ENCODE results near the gene ZEB1. TPM values are rescaled to one million over a fixed set of nuclear protein-coding genes. Genes with fewer than 3 reads are reported as not detected.

Gene ZEB1
- 41.6 TPM for total RNA-seq

DNA sequence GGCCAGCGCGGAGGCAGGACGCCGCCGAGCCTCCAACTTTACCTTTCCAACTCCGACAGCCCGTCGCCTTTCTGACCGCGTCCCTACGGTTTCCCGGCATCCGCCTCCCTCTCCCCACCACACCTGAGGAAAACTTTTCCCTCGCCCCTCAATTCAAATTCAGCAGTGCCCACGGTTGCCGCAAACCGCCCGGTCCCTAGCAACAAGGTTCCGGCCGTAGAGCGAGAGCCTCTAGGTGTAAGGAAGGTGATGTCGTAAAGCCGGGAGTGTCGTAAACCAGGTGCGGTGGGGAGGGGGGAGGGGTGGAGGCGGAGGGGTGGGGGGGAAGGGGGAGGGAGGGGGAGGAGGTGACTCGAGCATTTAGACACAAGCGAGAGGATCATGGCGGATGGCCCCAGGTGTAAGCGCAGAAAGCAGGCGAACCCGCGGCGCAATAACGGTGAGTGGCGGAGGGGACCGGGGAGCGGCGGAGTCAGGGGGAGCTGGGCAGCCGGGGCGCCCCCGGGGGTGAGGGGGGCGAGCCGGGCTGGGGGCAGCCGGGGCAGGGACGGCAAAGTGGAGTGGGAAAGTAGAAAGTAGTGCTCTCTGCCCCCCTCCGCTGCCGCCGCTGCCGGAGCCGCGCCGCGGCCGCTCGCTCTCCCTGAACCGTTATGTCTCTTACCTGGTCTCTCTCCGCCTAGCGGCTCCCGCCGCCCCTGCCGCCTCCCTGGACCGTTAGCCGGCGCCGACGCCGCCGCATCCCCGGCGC lies at the start of gene ZEB1:
TSS of gene ZEB1 (plus strand) at position 363 of the 748 bp plus-strand sequence. CDS start at position 382, 19 bp downstream.
- peak; percentile 64 to 69 for DNase-seq (ENCODE audit: low spot score in 2 of 2)
- FAIRE-seq = no peak

DNA sequence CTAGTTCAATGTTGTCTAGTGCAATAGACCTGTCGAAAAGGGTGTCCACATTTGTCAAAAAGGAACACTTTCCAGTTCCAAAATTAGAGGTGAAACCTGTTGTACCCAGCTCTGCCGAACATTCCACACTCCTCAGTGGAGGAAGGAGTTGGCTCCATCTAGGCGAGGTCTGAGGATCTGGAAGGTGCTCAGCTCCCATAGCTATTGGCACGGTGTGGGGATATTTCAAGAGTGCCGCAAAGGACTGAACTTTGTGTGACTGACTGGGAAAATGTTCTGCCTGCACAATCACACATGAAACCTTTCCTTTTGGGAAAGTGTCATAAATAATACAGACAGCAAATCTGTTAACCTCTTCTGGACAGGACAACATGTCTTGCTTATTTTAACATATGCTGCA lies 48.1 kb upstream of the ZEB1 start:
- FAIRE-seq (no peak), DNase-seq (ENCODE audit: low spot score in 2 of 2) (no peak)

DNA sequence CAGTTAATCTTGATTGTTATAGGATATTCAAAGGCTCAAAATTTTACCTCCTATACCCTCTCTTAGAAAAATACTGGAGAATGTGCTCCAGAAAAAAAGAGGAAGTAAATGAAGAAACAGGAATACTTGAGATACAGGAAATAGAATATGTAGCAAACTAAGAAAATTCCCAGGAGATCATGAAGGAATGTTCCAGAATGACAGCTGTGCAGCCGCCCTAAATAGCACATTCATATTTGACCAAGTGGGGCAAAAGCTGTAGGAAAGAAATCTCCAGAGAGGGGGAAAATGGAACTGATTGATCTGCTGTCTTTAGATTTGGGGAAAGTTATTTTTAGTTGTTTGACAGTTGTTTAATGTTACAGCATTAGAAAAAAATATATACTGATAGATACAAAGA lies 46.2 kb upstream of the ZEB1 start:
- FAIRE-seq (no peak), DNase-seq (ENCODE audit: low spot score in 2 of 2) (no peak)

DNA sequence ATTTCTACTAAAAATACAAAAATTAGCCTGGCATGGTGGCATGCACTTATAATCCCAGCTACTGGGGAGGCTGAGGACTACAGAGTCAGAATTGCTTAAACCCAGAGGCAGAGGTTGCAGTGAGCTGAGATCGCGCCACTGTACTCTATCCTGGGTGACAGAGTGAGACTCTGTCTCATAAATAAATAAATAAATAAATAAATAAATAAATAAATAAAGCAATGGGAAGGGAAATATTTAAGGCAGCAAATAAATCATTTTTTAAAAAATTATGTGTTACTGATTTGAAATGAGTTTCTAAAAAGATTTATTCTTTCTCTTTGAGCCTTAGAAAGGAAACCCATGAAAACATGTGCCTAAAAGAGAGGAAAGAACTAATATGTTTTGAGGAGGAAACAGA lies 45.2 kb upstream of the ZEB1 start:
- FAIRE-seq = no peak
- DNase-seq (ENCODE audit: low spot score in 2 of 2) = no peak

DNA sequence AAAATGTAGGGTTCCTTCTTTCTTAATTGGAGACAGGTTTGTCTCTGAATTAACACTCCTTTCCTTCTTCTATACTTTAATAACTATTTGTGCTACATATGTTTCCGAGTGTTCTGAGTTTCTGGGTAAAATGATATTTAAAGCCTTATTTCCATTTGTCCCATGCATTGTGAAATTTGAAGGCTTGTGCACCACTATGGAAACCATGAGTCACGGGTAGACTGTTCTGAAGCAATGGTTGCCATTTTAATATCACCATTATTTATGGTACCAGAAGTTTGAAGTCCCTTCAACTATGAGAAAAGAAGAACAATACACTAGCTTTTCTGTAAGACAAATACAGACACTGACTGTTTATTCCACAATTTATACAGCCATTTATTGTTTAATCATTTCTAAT lies 44.7 kb upstream of the ZEB1 start:
- FAIRE-seq (no peak), DNase-seq (ENCODE audit: low spot score in 2 of 2) (no peak)

DNA sequence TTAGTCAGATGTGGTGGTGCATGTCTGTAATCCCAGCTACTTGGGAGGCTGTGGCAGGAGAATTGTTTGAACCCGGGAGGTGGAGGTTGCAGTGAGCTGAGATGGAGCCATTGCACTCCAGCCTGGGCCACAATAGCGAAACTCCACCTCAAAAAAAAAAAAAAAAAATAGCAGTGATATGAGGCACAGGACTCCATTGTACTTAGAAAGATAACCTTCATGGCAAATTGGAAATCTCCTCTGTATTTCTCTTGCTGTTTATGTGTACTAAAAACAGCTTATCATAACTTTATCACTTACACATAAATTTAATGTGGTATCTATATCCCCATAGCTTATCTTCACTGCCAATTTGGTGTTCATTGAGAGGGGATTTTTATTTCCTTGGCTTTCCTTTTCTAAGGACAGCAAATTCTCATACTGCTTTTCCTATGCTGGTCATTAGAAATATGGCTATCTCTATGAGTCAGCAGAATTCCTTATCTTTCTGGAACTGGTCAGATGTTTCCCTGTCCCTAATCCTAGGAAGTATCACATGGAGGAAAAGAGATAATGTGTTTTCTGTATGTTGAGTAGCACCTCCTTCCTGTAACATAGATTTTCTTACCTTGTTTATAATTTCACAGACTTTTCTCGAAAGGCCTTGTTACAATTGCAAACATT lies 40.6 kb upstream of the ZEB1 start:
- DNase-seq (ENCODE audit: low spot score in 2 of 2) = no peak
- FAIRE-seq = no peak

DNA sequence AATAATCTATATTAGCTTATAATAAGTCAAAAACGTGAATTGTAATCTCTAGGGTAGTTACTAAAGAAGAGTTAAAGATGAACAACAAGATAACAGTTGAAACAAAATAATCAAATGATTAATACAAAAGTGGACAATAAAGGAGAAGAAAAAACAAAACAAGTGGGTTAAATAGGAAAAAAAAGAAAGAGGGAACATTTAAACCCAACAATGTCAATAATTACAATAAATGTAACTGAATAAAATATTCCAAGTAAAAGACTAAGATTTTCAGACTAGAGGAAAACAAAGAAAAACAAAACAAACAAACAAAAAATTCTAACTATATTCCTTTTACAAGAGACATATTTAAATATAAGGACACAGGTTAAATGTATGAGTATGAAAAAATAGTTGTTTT lies 38.0 kb upstream of the ZEB1 start:
- FAIRE-seq = peak; percentile 30
- no peak for DNase-seq (ENCODE audit: low spot score in 2 of 2)

DNA sequence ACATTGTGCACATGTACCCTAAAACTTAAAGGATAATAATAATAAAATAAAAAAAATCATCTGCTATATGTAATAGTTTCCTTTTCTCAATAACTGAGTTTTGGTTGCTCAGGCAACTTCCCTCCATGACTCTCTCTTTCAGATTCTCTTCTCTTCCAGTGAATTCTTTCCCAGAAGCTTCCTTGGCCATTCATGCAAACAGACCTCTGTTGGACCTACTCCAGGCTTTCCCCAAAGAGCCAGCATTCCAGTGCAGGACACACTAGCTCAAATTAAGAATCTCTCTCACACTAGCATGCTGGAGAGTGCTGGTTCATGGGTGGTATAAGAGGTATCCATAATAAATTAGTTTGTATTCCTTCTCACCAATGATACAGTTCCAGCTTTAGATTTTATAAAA lies 31.0 kb upstream of the ZEB1 start:
- DNase-seq (ENCODE audit: low spot score in 2 of 2) = no peak
- FAIRE-seq = no peak

DNA sequence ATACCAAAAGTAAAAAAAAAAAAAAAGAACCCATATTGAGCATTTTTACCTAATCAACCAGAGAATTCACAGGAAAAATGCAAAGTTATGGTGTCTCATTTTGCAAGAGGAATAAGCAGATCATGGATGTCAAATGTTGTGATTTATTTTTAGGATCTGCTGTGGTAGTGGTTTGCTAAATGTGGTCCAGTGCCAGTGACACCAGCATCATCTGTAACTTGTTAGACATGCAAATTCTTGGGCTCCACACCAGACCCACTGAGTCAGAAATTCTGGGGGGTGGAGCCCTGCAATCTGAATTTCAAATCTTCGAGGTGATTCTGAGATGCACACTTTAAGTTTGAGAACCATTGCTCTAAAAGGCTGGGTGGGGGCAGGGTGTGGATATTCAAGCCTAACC lies 30.1 kb upstream of the ZEB1 start:
- FAIRE-seq = no peak
- no peak for DNase-seq (ENCODE audit: low spot score in 2 of 2)

DNA sequence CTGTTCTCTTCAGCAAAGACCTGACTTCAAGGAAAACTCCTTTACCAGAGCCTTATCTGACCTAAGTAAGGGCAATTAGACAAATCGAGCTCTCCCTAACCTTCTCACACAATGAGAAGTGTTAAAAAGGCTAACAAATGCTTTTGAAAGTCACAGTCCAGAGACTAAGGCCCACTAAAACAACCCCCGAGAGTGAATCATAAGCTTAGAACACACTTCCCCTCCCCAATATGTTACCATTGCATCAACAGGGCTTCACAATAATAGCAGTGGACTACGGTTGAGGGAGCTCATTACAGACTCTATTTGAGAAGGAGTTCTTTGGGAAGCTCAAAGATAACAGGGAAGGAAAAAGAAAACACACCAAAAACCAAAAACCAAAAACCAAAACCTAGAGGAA lies 28.6 kb upstream of the ZEB1 start:
- DNase-seq (ENCODE audit: low spot score in 2 of 2) (no peak), FAIRE-seq (no peak)

DNA sequence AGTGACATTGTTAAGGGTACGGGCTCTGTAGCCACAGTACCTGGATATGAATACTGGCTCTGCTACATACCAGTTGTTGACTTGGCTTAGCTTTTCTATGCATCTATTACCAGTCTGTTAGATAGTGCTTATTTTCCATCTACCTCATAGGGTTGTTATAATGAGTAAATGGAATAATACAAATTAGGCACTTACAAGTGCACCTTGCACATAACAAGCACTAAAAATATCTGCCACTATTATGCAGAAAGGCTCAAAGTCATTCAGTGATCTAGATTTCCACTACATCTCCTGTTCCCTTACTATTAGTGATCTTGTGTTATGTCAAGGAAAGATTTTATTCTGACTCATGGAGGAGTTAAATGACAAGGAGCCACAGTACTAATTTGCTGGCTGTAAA lies 27.9 kb upstream of the ZEB1 start:
- DNase-seq (ENCODE audit: low spot score in 2 of 2) (no peak), FAIRE-seq (no peak)

DNA sequence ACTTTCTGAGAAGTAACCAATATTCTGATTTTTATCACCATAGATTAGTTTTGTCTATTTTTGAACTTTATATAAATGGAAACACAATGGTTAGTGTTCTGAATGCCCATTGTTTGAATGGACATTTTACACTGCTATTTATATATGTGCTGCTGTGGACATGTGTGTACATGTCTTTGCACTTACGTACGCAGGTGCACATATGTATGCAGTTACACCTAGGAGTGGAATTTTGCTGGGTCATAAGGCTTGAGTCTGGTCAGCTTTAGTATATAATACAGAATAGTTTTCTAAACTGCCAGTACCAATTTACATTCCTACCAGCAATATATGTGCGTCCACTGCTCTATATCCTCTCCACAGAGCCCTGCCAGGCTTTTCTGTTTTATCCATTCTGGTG lies 24.5 kb upstream of the ZEB1 start:
- DNase-seq (ENCODE audit: low spot score in 2 of 2) = no peak
- no peak for FAIRE-seq

DNA sequence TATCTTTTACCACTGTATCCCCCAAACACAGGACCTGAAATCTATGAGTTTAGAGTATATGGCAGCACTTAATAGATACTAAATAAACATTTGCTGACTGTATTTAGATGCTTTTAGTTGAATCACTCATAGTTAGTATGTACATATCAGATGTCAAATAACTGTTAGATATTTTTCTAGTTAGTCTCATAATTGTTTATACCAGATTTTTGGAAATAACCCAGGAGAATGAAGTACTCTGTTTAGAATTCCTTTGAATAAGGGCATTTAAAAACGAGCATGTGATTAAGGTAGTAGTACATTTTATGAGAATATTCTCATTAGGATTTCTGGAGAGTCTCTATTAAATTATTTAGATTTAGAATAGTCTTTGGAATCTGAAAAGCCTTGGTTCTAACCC lies 22.3 kb upstream of the ZEB1 start:
- FAIRE-seq (no peak), DNase-seq (ENCODE audit: low spot score in 2 of 2) (no peak)

DNA sequence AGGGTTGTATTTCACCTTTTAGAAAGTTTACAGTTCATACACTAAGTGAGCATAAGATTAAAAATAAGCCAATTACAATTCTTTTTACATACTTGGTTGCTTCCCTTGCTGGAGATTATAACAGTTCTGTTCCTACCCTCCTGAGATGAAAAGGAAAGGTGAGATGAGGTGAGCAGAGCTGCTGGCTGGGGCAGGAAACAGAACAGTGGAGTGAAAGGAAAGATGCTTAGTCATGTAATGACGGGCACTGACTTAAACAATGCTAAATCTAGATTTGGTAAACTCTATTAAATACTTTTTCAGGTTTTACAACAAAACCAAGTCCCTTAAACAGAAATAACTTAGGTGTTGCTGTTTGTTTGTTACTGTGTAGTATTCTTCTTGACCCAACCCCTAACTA lies 19.9 kb upstream of the ZEB1 start:
- DNase-seq (ENCODE audit: low spot score in 2 of 2) (no peak), FAIRE-seq (no peak)

DNA sequence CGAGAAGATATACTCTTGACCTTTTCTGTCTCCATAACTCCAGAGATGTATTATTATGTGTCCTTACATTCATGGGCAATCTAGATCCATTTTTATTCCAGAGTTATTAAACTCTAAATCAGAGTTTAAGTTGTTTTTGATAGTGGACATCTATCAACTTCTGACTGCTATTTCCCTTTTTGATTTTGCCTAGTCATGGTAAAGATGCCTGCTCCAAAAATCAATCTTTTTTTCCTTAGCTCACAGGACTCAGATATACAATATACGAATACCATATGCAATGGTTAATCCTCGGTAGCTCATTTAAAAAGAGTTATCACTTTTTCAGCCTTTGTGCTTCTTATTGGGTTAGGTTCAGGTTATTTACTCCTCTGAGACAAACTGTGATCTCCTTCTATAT lies 15.8 kb upstream of the ZEB1 start:
- FAIRE-seq (no peak), DNase-seq (ENCODE audit: low spot score in 2 of 2) (no peak)

DNA sequence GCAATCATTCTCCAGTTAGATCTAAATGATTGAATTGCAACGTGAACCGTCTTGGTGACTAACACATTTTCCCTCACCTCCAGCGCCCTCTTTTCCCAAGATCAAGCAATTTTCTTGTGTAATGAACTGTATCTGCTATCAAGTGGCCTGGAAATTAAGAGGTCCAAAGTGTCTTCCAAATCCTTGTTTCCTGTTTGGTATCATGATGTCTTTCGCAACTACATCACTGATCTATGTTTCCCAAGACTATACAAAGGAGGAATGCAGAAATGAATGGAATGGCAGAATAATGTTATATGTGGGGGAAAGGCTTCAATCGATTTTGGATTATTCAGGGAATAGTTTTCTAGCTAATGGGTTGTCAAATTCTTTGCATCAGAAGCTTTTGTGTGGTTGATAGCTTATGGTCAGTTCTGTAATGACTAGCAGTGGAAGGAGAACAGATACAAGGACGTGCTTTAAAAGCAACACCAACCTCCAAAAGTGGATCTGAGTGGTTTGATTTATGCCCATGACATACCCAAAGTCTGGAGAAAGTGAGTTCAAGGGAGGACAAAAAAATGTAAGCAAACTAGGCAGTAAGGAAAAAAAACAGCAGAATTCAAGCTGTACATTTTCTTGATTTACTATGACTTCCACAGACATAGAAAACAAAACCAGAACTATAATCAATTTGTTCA lies 14.6 kb upstream of the ZEB1 start:
- DNase-seq (ENCODE audit: low spot score in 2 of 2) = no peak
- FAIRE-seq = no peak

DNA sequence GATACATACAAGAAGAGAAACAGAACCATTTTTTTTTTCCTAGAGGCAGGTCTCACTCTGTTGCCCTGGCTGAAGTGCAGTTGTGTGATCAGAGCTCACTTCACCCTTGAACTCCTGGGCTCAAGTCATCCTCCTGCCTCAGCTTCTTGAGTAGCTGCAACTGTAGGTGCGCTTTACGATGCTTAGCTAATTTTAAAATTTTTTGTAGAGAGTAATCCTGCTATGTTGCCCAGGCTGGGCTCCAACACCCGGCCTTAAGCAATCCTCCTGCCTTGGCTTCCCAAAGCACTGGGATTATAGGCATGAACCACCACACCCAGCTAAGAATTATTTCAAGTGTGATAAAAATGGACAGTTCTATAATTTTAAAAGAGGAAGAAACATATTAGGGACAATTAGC lies 5.6 kb upstream of the ZEB1 start:
- DNase-seq (ENCODE audit: low spot score in 2 of 2) (no peak), FAIRE-seq (no peak)

DNA sequence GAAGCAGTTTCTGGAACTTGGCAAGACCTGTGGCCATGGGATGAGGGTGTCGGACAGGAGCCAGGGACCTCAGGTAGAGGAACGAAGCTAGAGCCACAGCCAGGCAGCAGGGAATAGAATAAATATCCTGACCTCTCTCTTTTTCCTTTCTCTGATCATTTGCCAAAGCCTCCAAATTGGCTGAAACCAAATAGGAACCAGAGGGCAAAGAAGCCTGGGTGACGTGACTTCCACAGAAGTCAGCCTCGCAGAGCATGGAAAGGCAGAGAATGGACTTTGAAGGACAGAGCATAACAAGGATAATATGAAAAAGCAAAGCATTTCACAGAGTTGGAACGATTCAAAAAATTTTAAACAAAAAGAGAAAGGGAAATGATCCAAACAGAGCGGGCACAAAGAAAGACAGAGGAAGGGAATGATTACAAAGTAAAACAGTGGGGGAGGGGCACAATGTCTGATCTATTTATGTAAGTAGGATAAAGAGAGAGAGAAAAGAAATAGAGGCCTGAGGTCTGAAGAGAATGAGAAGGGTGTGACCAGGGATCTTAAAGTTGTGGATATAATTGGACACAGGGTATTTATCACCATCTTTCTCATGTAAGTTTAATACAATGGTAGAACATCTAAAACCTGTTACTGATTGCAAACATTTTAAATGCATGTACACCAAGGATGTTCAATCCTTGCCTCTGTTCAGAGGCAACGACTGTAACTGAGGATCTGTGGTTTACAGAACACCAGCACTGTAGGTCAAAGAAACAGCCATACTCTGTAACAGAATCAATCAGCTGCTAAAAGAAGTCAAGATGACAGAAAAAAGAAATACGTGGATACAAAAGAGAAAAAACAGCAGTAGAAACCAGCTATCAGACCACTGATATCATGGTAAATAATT lies 4.5 kb upstream of the ZEB1 start:
- no peak for DNase-seq (ENCODE audit: low spot score in 2 of 2)
- FAIRE-seq = no peak

DNA sequence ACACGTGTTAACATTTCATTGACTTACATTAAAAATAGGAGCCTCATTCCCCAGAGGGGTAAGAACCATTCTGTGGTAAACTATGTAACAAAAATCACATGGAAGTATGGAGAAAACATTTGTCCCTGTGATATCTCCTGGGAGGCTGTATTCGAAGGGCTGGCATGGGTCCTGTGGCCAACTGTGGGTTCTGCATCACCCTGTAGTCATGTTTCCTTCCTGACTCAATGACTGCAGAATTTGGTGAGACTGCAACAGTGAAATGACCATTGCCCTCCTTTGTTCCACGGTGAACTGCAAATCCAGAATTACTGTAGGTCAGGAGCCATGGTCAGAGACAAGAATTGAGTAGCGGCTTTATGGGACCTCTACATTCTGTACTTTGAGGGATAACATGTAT lies 3.6 kb upstream of the ZEB1 start:
- DNase-seq (ENCODE audit: low spot score in 2 of 2) (no peak), FAIRE-seq (no peak)

DNA sequence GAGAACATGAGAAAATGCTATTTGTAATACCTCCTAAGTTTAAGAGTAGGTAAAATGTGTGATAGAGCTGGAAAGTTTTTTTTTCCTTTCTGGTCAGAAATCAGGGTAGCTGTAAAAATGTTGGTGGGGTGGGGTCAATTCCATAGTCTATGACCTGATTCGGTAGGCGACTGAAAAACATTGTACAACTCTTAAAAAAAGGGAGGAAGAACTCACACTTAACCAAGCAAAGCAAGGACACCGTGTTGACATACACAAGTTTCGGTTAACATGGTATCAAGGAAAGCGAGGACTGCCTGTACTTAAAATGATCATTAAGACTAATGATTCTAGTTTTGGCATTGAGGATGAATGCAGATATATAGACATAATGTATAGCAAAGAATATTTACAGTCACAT lies 1.8 kb upstream of the ZEB1 start:
- FAIRE-seq (no peak), DNase-seq (ENCODE audit: low spot score in 2 of 2) (no peak)
